Right ventricle myocardium superior (tissue), 1 donor: ENCODE measurements around the gene FRK. TPM values are rescaled to one million over a fixed set of nuclear protein-coding genes. Genes with fewer than 3 reads are reported as not detected.
"Not testable (repeated sequence)": the region's sequence is repeated elsewhere in the genome, so short reads cannot be mapped to it uniquely, and the experiment has no call there.

ENCODE experiments used
- ATAC-seq: fragments of 200-7000 bp; cut with Tn5 transposase; one replicate; pipeline ENCODE4 v1.9.1; 2020; ENCODE audit warnings: mild to moderate bottlenecking; ENCODE audit not compliant: poor library complexity
- DNase-seq: peaks from one replicate; pipeline ENCODE4 v3.0.0-alpha.2; 2020
- intact Hi-C: fragments of 100-400 bp; cut with DNase I; formaldehyde crosslinking; loops from one replicate; pipeline ENCODE4 v1.11.2; 2022
- total RNA-seq: library from RNA; stranded (reverse); fragmentation: NEBNext Ultra II Directional; extraction: Animal tissue kit (Norgen Biotek cat#: 25700); gene quantifications from one replicate; pipeline ENCODE4 v1.2.1, GENCODE V29; 2021
- donor health status: DM: no; HTN: yes; CAD: no; lungs with severe emphysema.

FRK gene
- total RNA-seq, 1 donor from 2014 or later = 7.5 TPM

- DNase-seq, intact Hi-C loops, ATAC-seq: not testable (repeated sequence)
These were observed 14.4 kb downstream of the FRK start for GRCh38 chr6:116046272-116046671.

DNA sequence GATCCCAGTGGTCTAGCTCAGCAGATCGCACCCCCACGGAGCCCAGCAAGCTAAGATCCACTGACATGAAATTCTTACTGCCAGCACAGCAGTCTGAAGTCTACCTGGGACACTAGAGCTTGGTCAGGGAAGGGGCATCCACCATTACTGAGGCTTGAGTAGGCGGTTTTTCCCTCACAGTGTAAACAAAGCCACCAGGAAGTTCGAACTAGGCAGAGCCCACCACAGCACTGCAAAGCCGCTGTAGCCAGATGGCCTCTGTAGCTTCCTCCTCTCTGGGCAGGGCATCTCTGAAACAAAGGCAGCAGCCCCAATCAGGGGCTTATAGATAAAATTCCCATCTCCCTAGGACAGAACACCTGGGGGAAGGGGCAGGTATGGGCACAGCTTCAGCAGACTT is 18.8 kb downstream of the FRK start:
- intact Hi-C loops = no loop called here

DNA sequence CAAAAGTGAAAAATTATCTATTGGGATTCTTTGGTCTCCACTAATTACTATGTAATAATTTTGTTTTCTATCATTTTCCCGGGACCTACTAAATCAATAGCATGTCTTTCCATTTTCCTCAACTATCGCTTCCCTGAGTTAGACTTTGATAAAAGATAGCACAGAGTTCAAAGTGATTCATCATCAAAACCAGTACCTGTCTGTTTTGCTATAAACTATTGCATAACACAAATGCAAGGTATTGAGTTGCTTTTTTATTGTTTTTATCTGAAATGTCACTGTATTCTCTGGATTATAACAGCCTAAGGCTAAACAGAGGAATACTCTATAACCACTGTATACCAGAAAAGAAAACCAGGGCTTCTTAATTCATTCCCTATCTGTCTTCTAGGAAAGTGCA is 19.7 kb downstream of the FRK start:
- DNase-seq = no peak
- ATAC-seq = no peak
- intact Hi-C loops = no loop called here

More for the DNA sequence above, 18.8 kb downstream of the FRK start:
- DNase-seq (no peak), ATAC-seq (no peak)

- intact Hi-C loops = no loop called here
- no peak for DNase-seq
- ATAC-seq = no peak
These were observed 23.8 kb downstream of the FRK start for GRCh38 chr6:116036885-116037284.

DNA sequence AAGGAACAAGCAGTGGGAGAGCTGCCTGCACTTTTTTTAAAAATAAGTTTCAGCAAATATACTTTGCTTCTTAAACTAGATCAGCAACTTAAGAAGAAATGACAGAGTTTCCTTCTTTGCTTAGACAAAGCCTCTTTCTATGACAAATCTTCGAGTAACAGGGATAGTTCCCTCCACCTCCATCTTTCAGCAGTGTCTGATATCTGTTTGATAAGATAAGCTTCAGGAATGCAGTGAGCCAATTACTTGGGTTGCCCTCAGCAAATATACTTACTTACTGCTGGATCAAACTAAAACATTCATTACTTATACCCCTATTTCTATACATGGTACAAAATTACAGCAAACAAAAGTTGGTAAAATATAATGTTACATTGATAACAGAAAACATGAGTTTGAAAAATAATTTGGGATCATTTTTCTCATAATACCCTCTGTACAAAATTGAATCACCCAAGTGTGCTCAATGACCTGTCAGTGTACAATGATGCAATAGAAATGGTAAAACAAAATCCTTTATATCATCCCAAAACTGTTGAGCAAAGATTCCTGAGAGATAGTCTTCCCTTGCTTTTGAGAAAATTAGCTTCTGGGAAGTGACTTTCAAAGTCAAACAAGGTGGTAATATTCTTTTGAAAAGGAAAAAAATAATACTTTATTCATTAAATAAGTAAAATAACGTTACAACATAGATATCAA is 24.5 kb downstream of the FRK start:
- ATAC-seq (no peak), DNase-seq (no peak)
- intact Hi-C loops = no loop called here

DNA sequence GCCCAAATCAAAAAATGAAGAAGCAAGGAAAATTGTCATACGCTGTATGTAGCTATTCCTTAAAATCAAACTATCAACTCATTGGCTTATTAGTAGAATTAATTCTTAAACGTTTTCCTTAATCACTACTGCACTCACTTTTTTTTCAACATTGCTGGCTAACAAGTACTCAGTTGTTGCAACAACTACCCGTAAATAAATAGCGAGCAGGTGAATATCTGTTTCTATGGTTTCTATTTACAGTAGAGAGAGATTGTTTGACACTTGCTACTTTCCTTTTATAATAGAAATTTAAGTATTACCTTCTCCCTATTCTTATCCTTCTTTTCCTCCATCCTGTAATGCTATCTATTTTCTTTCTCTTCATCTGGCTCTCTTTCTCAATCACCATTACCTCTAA is 25.1 kb downstream of the FRK start:
- intact Hi-C loops = no loop called here
- ATAC-seq (peak; percentile 41), DNase-seq (no peak)

GRCh38 chr6:116034327-116034726 is 26.4 kb downstream of the FRK start:
- ATAC-seq = peak; percentile 61
- intact Hi-C loops = no loop called here

GRCh38 chr6:116033687-116034303 is 26.9 kb downstream of the FRK start:
- intact Hi-C loops = no loop called here

More at GRCh38 chr6:116034327-116034726, 26.4 kb downstream of the FRK start:
- DNase-seq = no peak

GRCh38 chr6:116030770-116031169 is 29.9 kb downstream of the FRK start:
- DNase-seq (no peak), ATAC-seq (no peak)
- intact Hi-C loops = no loop called here

More at GRCh38 chr6:116033687-116034303, 26.9 kb downstream of the FRK start:
- ATAC-seq (no peak), DNase-seq (no peak)

GRCh38 chr6:116029535-116029934 is 31.2 kb downstream of the FRK start:
- intact Hi-C loops = no loop called here
- ATAC-seq = no peak
- DNase-seq = no peak

- DNase-seq (no peak), ATAC-seq (no peak)
- intact Hi-C loops = no loop called here
These were observed 32.5 kb downstream of the FRK start for GRCh38 chr6:116028233-116028632.

DNA sequence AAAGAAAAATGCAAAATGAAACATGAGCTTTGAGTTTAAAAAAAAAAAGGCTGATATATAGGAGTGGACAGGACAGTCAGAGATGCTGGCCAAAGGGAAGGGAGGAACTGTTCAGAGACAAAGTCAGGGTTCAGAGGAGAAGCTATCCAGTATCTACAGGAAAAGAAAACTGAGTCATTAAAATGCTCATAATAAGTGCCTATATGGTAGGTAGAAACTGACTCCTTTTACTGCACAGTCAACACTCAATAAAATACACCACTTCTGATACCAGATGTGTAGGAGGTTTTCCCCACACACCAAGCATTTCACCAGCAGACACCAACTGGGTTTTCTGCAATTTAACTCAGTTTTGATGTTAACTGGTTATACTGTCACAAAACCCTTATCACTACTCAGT is 32.9 kb downstream of the FRK start:
- DNase-seq (no peak), ATAC-seq (no peak)
- intact Hi-C loops = no loop called here

GRCh38 chr6:116025405-116025804 is 35.3 kb downstream of the FRK start:
- ATAC-seq = no peak
- DNase-seq = no peak
- intact Hi-C loops = no loop called here

- intact Hi-C loops = no loop called here
- ATAC-seq = no peak
- no peak for DNase-seq
These were observed 37.7 kb downstream of the FRK start for GRCh38 chr6:116022841-116023445.

- ATAC-seq = no peak
- intact Hi-C loops = no loop called here
- DNase-seq = no peak
These were observed 40.0 kb downstream of the FRK start for GRCh38 chr6:116020738-116021137.

DNA sequence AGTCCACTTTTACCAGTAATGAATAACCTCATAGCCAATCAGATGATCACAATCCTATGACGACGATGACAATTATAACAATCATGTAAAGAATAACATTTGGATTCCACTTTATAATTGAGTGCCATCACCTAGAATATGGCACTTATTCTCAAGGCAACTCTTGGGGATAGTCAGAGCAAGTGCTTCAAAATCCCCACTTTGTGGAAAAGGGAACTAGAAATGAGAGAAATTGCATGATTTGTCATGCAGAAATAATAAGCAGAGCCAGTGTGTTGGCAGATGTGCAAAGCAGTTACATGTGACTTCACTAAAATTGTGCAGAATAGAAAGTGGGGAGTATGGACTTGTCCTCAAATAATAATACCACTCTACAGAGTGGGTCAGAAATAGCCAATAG is 41.3 kb downstream of the FRK start:
- no peak for DNase-seq
- ATAC-seq = no peak
- intact Hi-C loops = no loop called here

DNA sequence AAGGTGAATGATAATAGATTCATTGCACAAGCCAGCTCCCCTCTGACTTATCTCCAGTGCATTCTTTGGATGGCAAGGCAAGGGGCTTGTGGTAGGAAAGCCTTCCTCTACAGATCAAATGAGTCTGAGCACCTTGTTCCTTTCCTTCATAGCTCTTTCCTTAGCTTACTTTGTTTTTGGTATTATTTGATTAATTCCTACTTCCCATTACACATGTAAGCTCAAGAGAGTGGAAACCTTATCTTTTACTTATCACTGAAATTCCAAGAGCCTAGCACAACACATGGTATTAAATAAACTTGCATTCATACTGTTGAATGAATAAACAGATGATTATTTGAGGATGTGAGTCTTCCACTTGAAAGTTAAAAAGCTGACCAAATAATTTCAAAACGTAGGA is 41.7 kb downstream of the FRK start:
- ATAC-seq = no peak
- intact Hi-C loops = no loop called here
- no peak for DNase-seq

DNA sequence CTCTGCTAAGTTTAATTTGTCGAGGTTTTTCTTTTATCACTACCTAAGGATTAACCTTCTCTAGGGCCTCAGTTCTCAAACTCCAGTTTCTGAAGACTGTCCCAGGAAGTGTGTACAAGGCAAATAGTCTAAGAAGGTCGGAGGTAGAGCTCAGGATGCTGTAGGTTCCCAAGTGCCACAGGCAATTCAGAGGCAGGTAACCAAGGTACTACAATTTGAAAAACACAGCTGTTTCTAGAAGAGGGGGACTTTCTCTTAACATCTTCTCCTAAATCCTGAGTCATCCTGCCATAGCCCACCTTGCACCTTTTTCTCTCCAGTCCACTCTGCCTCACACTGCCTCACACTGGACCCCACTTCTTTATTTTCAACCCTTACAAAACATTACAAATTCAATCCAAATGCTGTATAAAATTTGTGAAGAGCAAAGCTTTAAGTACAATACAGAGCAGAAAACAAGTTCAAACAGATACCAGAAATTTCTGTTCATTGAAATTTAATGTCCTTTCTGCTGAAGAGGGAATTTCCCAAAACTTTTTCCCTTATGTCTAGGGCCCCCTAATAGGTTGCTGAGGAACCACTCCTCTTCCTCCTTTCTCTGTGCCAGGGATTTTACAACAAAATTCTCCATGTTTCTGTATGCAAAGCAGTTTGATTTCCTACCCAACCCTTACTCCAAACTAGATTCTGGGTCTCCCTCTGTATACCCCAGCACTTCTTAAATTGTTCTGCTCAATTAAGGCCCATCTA is 43.0 kb downstream of the FRK start:
- intact Hi-C loops = no loop called here
- ATAC-seq (peak; percentile 18), DNase-seq (no peak)

DNA sequence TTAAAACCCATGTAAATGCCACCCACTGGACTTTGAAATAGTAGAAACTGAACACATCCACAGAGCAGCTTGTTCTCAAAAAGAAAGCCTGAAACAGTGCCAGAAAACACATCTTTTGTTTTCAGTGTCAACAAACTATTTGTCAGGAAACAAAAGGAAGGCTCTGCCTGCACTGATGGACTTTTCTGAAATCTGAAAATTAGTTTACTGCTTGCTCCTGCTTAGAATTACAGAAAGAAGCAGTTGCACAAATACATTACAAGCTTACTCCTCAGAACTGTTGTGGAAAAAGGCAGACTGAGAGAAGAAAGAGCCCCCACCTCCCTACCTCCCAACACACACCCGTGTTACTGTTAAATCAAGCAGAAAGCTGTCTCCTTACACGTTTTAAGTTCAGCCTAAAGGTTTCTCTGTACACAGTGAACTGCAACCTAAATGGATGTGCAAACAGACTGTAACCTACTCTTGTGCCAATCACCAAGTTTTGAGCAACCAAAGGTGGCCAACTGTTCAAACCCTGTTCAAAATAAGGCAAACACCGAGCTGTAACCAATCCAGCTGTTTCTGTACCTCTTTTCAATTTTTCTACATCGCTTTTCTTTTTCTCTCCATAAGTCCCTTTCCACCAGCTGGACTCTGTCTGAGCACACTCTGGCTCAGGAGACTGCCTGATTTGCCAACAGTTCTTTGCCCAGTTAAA is 43.7 kb downstream of the FRK start:
- ATAC-seq = peak; percentile 67
- no peak for DNase-seq
- intact Hi-C loops = no loop called here
